NB4 (cell line): Measurements from ENCODE around the gene ATP6V0A4.

Source experiments
- CTCF ChIP-seq: IDR thresholded peaks from one replicate; pipeline ENCODE4 v1.5.1; 2012; ENCODE audit warnings: low read depth, low read length
- POLR2A ChIP-seq: IDR thresholded peaks from 2 replicates; pipeline ENCODE4 v1.6.1; 2011; ENCODE audit warnings: mild to moderate bottlenecking; ENCODE audit not compliant: insufficient read length; ENCODE audit errors: extremely low read depth

GRCh38 chr7:138748666-138749065 is 49.3 kb downstream of the ATP6V0A4 start:
- TF ChIP-seq POLR2A (no peak), CTCF (no peak)
